ENCODE measurements around the gene NPM1.
"Not testable (repeated sequence)": the region's sequence is repeated elsewhere in the genome, so short reads cannot be mapped to it uniquely, and the experiment has no call there.

The NPM1 gene

GRCh38 chr5:171400169-171400568, 12.5 kb downstream of the NPM1 start:
- no peak overlapping the region for H3K4me3 ChIP-seq (ENCODE audit: low read length)
- no peak overlapping the region for H3K9ac ChIP-seq (ENCODE audit: low read length)
- H3K4me1 ChIP-seq (ENCODE audit: control insufficient read depth, insufficient read depth, low read length): peaks cover 16% of the 10 kb centered on the region
- no peak for DNase-seq (ENCODE audit: low read depth)
- H3K36me3 ChIP-seq (ENCODE audit: control insufficient read depth, insufficient read depth, low read length, severe bottlenecking): peaks cover 71% of the 10 kb centered on the region
- no peaks in the 10 kb centered on the region for H3K27me3 ChIP-seq (replicated peaks; ENCODE audit: control insufficient read depth, insufficient read depth, low read length)
- H3K9me3 ChIP-seq (ENCODE audit: control insufficient read depth, low read length): no peaks in the 10 kb centered on the region

GRCh38 chr5:171401167-171401947, 13.7 kb downstream of the NPM1 start:
- DNase-seq (ENCODE audit: low read depth): no peak
- no peak overlapping the region for H3K9ac ChIP-seq (ENCODE audit: low read length)
- no peak overlapping the region for H3K4me3 ChIP-seq (ENCODE audit: low read length)
- H3K36me3 ChIP-seq (ENCODE audit: control insufficient read depth, insufficient read depth, low read length, severe bottlenecking): peaks cover 71% of the 10 kb centered on the region
- H3K27me3 ChIP-seq (replicated peaks; ENCODE audit: control insufficient read depth, insufficient read depth, low read length): no peaks in the 10 kb centered on the region
- no peaks in the 10 kb centered on the region for H3K9me3 ChIP-seq (ENCODE audit: control insufficient read depth, low read length)
- peaks cover 28% of the 10 kb centered on the region for H3K4me1 ChIP-seq (ENCODE audit: control insufficient read depth, insufficient read depth, low read length)

DNA sequence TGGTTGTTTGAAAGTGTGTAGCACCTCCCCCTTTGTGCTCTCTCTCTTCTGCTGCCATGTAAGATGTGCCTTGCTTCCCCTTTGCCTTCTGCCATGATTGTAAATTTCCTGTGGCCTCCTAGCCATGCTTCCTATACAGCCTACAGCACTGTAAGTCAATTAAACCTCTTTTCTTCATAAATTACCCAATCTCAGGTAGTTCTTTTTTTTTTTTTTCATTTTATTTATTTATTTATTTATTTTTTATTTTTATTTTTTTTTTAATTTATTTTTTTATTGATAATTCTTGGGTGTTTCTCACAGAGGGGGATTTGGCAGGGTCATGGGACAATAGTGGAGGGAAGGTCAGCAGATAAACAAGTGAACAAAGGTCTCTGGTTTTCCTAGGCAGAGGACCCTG, 15.1 kb downstream of the NPM1 start:
- not testable (repeated sequence) for H3K9ac ChIP-seq (ENCODE audit: low read length); H3K9me3 ChIP-seq (ENCODE audit: control insufficient read depth, low read length); H3K4me3 ChIP-seq (ENCODE audit: low read length); DNase-seq (ENCODE audit: low read depth); H3K27me3 ChIP-seq (replicated peaks; ENCODE audit: control insufficient read depth, insufficient read depth, low read length)
- Histone ChIP-seq H3K36me3 (ENCODE audit: control insufficient read depth, insufficient read depth, low read length, severe bottlenecking) (peaks cover 72% of the 10 kb centered on the region), H3K4me1 (ENCODE audit: control insufficient read depth, insufficient read depth, low read length) (peaks cover 36% of the 10 kb centered on the region)

DNA sequence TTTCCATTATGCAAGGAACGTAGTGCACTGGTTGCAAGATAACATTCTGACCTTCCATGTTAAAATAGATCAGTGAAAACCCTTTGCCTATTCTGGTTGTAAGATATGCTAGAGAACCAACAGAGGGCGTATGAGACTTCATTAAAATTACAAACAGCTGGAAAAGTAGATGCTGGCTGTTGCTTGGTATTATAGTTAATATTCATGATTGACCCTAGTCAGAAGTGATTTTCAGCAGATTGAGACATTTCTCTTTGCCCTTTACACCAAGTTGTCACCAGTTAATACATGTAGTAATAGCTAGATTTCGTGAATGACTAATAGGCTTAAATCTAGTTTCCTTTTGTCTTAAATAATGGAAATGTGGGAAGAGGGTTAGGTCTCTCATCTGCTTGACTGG, 18.0 kb downstream of the NPM1 start:
- peak; percentile 56 for DNase-seq (ENCODE audit: low read depth)
- no peak overlapping the region for H3K4me3 ChIP-seq (ENCODE audit: low read length)
- no peaks in the 10 kb centered on the region for H3K27me3 ChIP-seq (replicated peaks; ENCODE audit: control insufficient read depth, insufficient read depth, low read length)
- H3K9me3 ChIP-seq (ENCODE audit: control insufficient read depth, low read length): no peaks in the 10 kb centered on the region
- H3K36me3 ChIP-seq (ENCODE audit: control insufficient read depth, insufficient read depth, low read length, severe bottlenecking): peaks cover 71% of the 10 kb centered on the region
- peaks cover 48% of the 10 kb centered on the region for H3K4me1 ChIP-seq (ENCODE audit: control insufficient read depth, insufficient read depth, low read length)
- peak overlapping the region; percentile 8 for H3K9ac ChIP-seq (ENCODE audit: low read length)

DNA sequence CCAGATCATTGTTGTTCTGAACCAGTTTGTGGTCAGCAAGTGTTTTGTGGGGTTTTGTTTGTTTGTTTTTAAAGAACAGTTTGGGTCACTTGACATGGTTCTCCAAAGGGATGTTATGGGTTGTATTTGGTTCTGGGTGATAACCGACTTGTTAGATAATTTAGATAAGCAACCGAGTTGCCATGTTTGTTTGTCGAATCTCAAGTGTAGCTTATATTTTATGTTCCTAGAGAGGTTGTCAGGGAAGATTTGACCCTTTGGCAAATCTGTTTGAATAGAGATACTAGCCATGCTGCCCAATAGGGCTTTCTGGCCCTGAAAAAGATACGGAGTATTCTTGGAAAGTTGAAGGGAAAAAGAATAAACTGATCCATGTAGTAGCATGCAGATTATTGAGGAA, 19.6 kb downstream of the NPM1 start:
- no peak for DNase-seq (ENCODE audit: low read depth)
- H3K36me3 ChIP-seq (ENCODE audit: control insufficient read depth, insufficient read depth, low read length, severe bottlenecking): peaks cover 74% of the 10 kb centered on the region
- no peak overlapping the region for H3K9ac ChIP-seq (ENCODE audit: low read length)
- H3K4me3 ChIP-seq (ENCODE audit: low read length): no peak overlapping the region
- no peaks in the 10 kb centered on the region for H3K27me3 ChIP-seq (replicated peaks; ENCODE audit: control insufficient read depth, insufficient read depth, low read length)
- H3K4me1 ChIP-seq (ENCODE audit: control insufficient read depth, insufficient read depth, low read length): peaks cover 54% of the 10 kb centered on the region
- no peaks in the 10 kb centered on the region for H3K9me3 ChIP-seq (ENCODE audit: control insufficient read depth, low read length)

DNA sequence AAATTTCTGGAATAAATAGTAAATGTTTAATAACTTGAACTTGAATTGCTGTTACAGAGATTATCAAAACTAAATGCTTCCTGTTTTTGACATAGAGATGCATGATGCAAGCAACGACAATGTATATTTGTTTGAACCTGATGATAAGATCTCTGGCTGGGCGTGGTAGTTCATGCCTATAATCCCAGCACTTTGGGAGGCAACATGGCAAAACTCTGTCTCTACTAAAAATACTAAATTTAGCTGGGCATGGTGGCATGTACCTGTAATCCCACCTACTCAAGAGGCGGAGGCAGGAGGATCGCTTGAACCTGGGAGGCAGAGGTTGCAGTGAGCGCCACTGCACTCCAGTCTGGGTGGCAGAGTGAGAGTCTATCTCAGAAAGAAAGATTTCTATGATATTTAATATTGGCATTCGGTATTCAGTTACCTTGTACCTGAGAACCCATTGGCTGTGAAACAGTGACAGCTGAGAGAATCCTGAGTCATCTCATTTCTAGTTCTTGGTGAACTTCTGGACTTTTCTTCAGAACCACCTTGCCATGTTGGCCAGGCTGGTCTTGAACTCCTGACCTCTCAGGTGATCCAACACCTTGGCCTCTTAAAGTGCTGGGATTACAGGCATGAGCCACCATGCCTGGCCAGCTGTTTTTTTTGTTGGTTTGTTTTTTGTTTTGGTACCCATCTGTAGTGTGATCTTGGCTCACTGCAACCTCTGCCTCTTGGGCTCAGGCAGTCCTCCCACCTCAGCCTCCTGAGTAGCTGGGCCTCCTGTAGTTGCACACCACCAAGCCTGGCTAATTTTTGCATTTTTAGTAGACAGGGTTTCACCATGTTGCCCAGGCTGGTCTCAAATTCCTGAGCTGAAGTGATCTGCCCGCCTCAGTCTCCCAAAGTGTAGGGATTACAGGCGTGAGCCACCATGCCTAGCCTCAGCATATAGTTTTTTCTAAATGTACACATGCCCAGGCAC, 21.8 kb downstream of the NPM1 start:
- peaks cover 97% of the 10 kb centered on the region for H3K36me3 ChIP-seq (ENCODE audit: control insufficient read depth, insufficient read depth, low read length, severe bottlenecking)
- H3K4me1 ChIP-seq (ENCODE audit: control insufficient read depth, insufficient read depth, low read length): peaks cover 54% of the 10 kb centered on the region
- no peaks in the 10 kb centered on the region for H3K27me3 ChIP-seq (replicated peaks; ENCODE audit: control insufficient read depth, insufficient read depth, low read length)
- DNase-seq (ENCODE audit: low read depth): no peak
- no peak overlapping the region for H3K4me3 ChIP-seq (ENCODE audit: low read length)
- no peaks in the 10 kb centered on the region for H3K9me3 ChIP-seq (ENCODE audit: control insufficient read depth, low read length)
- no peak overlapping the region for H3K9ac ChIP-seq (ENCODE audit: low read length)

GRCh38 chr5:171410181-171410580, 22.5 kb downstream of the NPM1 start:
- H3K9ac ChIP-seq (ENCODE audit: low read length): no peak overlapping the region
- H3K4me3 ChIP-seq (ENCODE audit: low read length): no peak overlapping the region
- no peak for DNase-seq (ENCODE audit: low read depth)
- H3K36me3 ChIP-seq (ENCODE audit: control insufficient read depth, insufficient read depth, low read length, severe bottlenecking): peaks cover 92% of the 10 kb centered on the region
- no peaks in the 10 kb centered on the region for H3K27me3 ChIP-seq (replicated peaks; ENCODE audit: control insufficient read depth, insufficient read depth, low read length)
- peaks cover 53% of the 10 kb centered on the region for H3K4me1 ChIP-seq (ENCODE audit: control insufficient read depth, insufficient read depth, low read length)
- H3K9me3 ChIP-seq (ENCODE audit: control insufficient read depth, low read length): no peaks in the 10 kb centered on the region

GRCh38 chr5:171412186-171412585, 24.5 kb downstream of the NPM1 start:
- H3K36me3 ChIP-seq (ENCODE audit: control insufficient read depth, insufficient read depth, low read length, severe bottlenecking): peaks cover 78% of the 10 kb centered on the region
- no peak overlapping the region for H3K4me3 ChIP-seq (ENCODE audit: low read length)

DNA sequence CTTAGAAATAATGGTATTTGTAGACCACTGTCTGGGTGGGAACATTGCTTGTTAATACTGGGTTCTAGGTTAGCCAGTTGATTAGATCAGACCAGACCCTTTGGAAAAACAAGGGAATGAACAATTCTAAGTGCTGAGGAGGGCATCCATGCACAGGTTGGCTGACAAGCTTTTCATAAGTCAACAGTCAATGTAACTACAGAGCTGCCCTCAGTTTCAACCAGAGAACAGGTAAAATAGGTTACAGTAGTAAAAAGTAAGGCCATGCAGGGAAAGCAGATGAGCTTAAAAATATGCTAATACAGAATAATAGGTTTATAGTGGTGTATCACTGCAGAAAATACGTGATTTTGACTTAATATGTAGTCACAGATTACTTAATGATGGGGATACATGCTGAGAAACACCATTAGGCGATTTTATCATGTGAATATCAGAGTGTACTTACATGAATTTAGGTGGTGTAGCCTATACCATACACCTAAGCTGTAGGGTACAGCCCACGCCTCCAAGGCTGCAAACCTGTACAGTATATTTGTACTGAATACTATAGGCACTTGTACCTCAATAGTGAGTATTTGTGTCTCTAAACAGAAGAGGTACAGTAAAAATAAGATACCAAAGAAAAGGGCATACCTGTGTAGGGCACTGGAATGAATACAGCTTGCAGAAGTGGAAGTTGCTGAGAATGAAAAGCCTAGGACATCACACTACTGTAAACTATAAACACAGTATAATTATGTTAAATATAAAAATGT, 25.7 kb downstream of the NPM1 start:
- peaks cover 67% of the 10 kb centered on the region for H3K36me3 ChIP-seq (ENCODE audit: control insufficient read depth, insufficient read depth, low read length, severe bottlenecking)
- no peak overlapping the region for H3K9ac ChIP-seq (ENCODE audit: low read length)
- H3K27me3 ChIP-seq (replicated peaks; ENCODE audit: control insufficient read depth, insufficient read depth, low read length): no peaks in the 10 kb centered on the region
- H3K9me3 ChIP-seq (ENCODE audit: control insufficient read depth, low read length): no peaks in the 10 kb centered on the region
- DNase-seq (ENCODE audit: low read depth): no peak
- peaks cover 24% of the 10 kb centered on the region for H3K4me1 ChIP-seq (ENCODE audit: control insufficient read depth, insufficient read depth, low read length)
- no peak overlapping the region for H3K4me3 ChIP-seq (ENCODE audit: low read length)

More at GRCh38 chr5:171412186-171412585, 24.5 kb downstream of the NPM1 start:
- Histone ChIP-seq H3K4me1 (ENCODE audit: control insufficient read depth, insufficient read depth, low read length) (peaks cover 34% of the 10 kb centered on the region), H3K27me3 (replicated peaks; ENCODE audit: control insufficient read depth, insufficient read depth, low read length) (no peaks in the 10 kb centered on the region), H3K9ac (ENCODE audit: low read length) (no peak overlapping the region), H3K9me3 (ENCODE audit: control insufficient read depth, low read length) (no peaks in the 10 kb centered on the region)
- DNase-seq (ENCODE audit: low read depth): no peak

- H3K9me3 ChIP-seq (ENCODE audit: control insufficient read depth, low read length); H3K27me3 ChIP-seq (replicated peaks; ENCODE audit: control insufficient read depth, insufficient read depth, low read length); H3K9ac ChIP-seq (ENCODE audit: low read length); DNase-seq (ENCODE audit: low read depth); H3K4me3 ChIP-seq (ENCODE audit: low read length): not testable (repeated sequence)
- peaks cover 24% of the 10 kb centered on the region for H3K4me1 ChIP-seq (ENCODE audit: control insufficient read depth, insufficient read depth, low read length)
- peaks cover 60% of the 10 kb centered on the region for H3K36me3 ChIP-seq (ENCODE audit: control insufficient read depth, insufficient read depth, low read length, severe bottlenecking)
Observed at GRCh38 chr5:171413993-171414392, 26.3 kb downstream of the NPM1 start.

All from adipocyte (in vitro differentiated cells).